OCI-LY1 (cell line): ENCODE measurements around the gene CTNNBL1.

Experiments used
- H2AFZ ChIP-seq: fragments of 200-600 bp; sonication (generic), shearing (Covaris generic); 2 replicates; pipeline ENCODE4 v1.6.0; 2014; ENCODE audit warnings: antibody characterized with exemption, mild to moderate bottlenecking, low read length
- H3F3A ChIP-seq: fragments of 200-600 bp; sonication (generic), shearing (Covaris generic); 2 replicates; pipeline ENCODE4 v1.6.0; 2014; ENCODE audit warnings: mild to moderate bottlenecking, antibody characterized with exemption, low read length, moderate library complexity; ENCODE audit not compliant: insufficient read depth
- H3K27ac ChIP-seq: fragments of 200-600 bp; sonication (generic); 2 replicates; pipeline ENCODE4 v1.5.1; 2014; ENCODE audit warnings: low read length, mixed run types, mild to moderate bottlenecking, low read depth; ENCODE audit not compliant: poor library complexity, severe bottlenecking
- H3K27me3 ChIP-seq: fragments of 200-600 bp; sonication (generic); 2 replicates; pipeline ENCODE4 v1.6.0; 2014; ENCODE audit warnings: antibody characterized with exemption, mild to moderate bottlenecking, low read length, moderate library complexity; ENCODE audit not compliant: insufficient read depth
- H3K36me3 ChIP-seq: fragments of 200-600 bp; sonication (generic); 2 replicates; pipeline ENCODE4 v1.6.1; 2014; ENCODE audit warnings: mild to moderate bottlenecking, antibody characterized with exemption, low read length, moderate library complexity, mixed read lengths; ENCODE audit not compliant: insufficient read depth
- H3K4me1 ChIP-seq: fragments of 200-600 bp; sonication (generic); 2 replicates; pipeline ENCODE4 v1.5.1; 2014; ENCODE audit warnings: mild to moderate bottlenecking, low read length, moderate library complexity; ENCODE audit not compliant: insufficient read depth, severe bottlenecking
- H3K4me2 ChIP-seq: fragments of 200-600 bp; sonication (generic), shearing (Covaris generic); 2 replicates; pipeline ENCODE4 v1.6.1; 2014; ENCODE audit warnings: low read length
- H3K4me3 ChIP-seq: fragments of 200-600 bp; sonication (generic); 2 replicates; pipeline ENCODE4 v1.5.1; 2014; ENCODE audit warnings: low read length, low read depth, mild to moderate bottlenecking, mixed read lengths; ENCODE audit not compliant: poor library complexity, severe bottlenecking
- H3K79me2 ChIP-seq: fragments of 200-600 bp; shearing (Covaris generic); 2 replicates; pipeline ENCODE4 v1.6.1; 2016; ENCODE audit warnings: mixed run types, low read length, mixed read lengths; ENCODE audit not compliant: insufficient read depth
- H3K9ac ChIP-seq: fragments of 200-600 bp; sonication (generic), shearing (Covaris generic); 2 replicates; pipeline ENCODE4 v1.6.1; 2014; ENCODE audit warnings: mild to moderate bottlenecking, low read length, mixed read lengths
- H3K9me2 ChIP-seq: fragments of 200-600 bp; sonication (generic), shearing (Covaris generic); 2 replicates; pipeline ENCODE4 v1.6.1; 2014; ENCODE audit warnings: low read depth, mild to moderate bottlenecking, low read length, mixed read lengths
- H3K9me3 ChIP-seq: fragments of 200-600 bp; shearing (Covaris generic); 2 replicates; pipeline ENCODE4 v1.6.1; 2014; ENCODE audit warnings: low read length, mixed read lengths
- H4K20me1 ChIP-seq: fragments of 200-600 bp; sonication (generic), shearing (Covaris generic); 2 replicates; pipeline ENCODE4 v1.6.0; 2016; ENCODE audit warnings: mild to moderate bottlenecking, low read length; ENCODE audit not compliant: insufficient read depth
- CTCF ChIP-seq: fragments of 200-600 bp; sonication (generic), shearing (Covaris generic); IDR thresholded peaks from 2 replicates; pipeline ENCODE4 v1.5.1; 2017; ENCODE audit warnings: mild to moderate bottlenecking, antibody characterized with exemption, low read length, moderate library complexity, mixed read lengths
- EZH2 ChIP-seq: fragments of 200-600 bp; sonication (generic), shearing (Covaris generic); IDR thresholded peaks from 2 replicates; pipeline ENCODE4 v1.8.0; 2017; ENCODE audit warnings: borderline replicate concordance, mixed run types, mild to moderate bottlenecking, antibody characterized with exemption, low read length, moderate library complexity, mixed read lengths

CTNNBL1 gene

GRCh38 chr20:37911838-37912281 is 218.0 kb downstream of the CTNNBL1 start:
- H3K4me1 ChIP-seq, result peaks cover 12% of the 10 kb centered on the region
- H4K20me1 ChIP-seq, result no peaks in the 10 kb centered on the region
- H3K9ac ChIP-seq, result no peak overlapping the region
- H3K9me3 ChIP-seq, result no peaks in the 10 kb centered on the region
- H2AFZ ChIP-seq, result no peak overlapping the region
- H3K4me3 ChIP-seq, result no peak overlapping the region
- H3K4me2 ChIP-seq, result no peak overlapping the region
- H3F3A ChIP-seq, result no peaks in the 10 kb centered on the region
- no peaks in the 10 kb centered on the region for H3K36me3 ChIP-seq
- H3K27ac ChIP-seq, result no peak overlapping the region
- TF ChIP-seq CTCF (no peak), EZH2 (no peak)
- H3K27me3 ChIP-seq, result peaks cover 4% of the 10 kb centered on the region; the same call in 1 of the 2 replicates
- H3K79me2 ChIP-seq, result no peaks in the 10 kb centered on the region
- no peaks in the 10 kb centered on the region for H3K9me2 ChIP-seq

- Histone ChIP-seq H3K4me3 (no peak overlapping the region), H3K79me2 (no peaks in the 10 kb centered on the region), H3F3A (no peaks in the 10 kb centered on the region), H3K4me2 (no peak overlapping the region), H3K4me1 (peaks cover 12% of the 10 kb centered on the region), H3K9me3 (no peaks in the 10 kb centered on the region), H3K9me2 (no peaks in the 10 kb centered on the region), H3K27me3 (peaks cover 4% of the 10 kb centered on the region; the same call in 1 of the 2 replicates), H2AFZ (no peak overlapping the region), H3K36me3 (no peaks in the 10 kb centered on the region), H4K20me1 (no peaks in the 10 kb centered on the region), H3K9ac (no peak overlapping the region), H3K27ac (no peak overlapping the region)
- TF ChIP-seq CTCF (no peak), EZH2 (no peak)
Observed at GRCh38 chr20:37912874-37913273, 219.0 kb downstream of the CTNNBL1 start.

GRCh38 chr20:37913567-37914366 is 219.9 kb downstream of the CTNNBL1 start:
- Histone ChIP-seq H3K4me2 (no peak overlapping the region), H3K27me3 (0 out of 2 replicates have a peak, but pooled peaks cover 4% of the 10 kb centered on the region), H3K36me3 (no peaks in the 10 kb centered on the region), H4K20me1 (no peaks in the 10 kb centered on the region), H3K9me2 (no peaks in the 10 kb centered on the region), H3K4me3 (no peak overlapping the region), H3K4me1 (peaks cover 12% of the 10 kb centered on the region), H2AFZ (no peak overlapping the region), H3K9me3 (no peaks in the 10 kb centered on the region), H3K27ac (no peak overlapping the region), H3K79me2 (no peaks in the 10 kb centered on the region), H3K9ac (no peak overlapping the region), H3F3A (no peaks in the 10 kb centered on the region)
- TF ChIP-seq EZH2, result no peak
- TF ChIP-seq CTCF, result no peak
